Common myeloid progenitor, CD34-positive (primary cell): ENCODE results near the gene MEF2D.

Experiments
- CTCF ChIA-PET: fragments of 350-600 bp; sonication (Branson Sonifier 250); formaldehyde crosslinking; loops from one replicate; lab custom pipeline; 2021; ENCODE audit warnings: antibody characterized with exemption; lab: Charles Lee
- POLR2A ChIA-PET: fragments of 350-600 bp; sonication (Branson Sonifier 250); formaldehyde crosslinking; loops from one replicate; lab custom pipeline; 2021; ENCODE audit warnings: antibody characterized with exemption; lab: Charles Lee
- DNase-seq, 3 donors: peaks; one replicate each; pipeline versions ENCODE4 v3.0.0 to v3.0.0-alpha.2; 2013
- H3K27ac ChIP-seq, 2 experiments: 1 replicate in 1 of 2; 2 replicates in 1 of 2; pipeline ENCODE4 v1.7.0; 2013; ENCODE audit warnings: inconsistent platforms in 2 of 2, low read length in 2 of 2, mild to moderate bottlenecking in 2 of 2, low read depth in 1 of 2, moderate library complexity in 1 of 2; ENCODE audit not compliant: severe bottlenecking in 2 of 2, insufficient read depth in 1 of 2, poor library complexity in 1 of 2
- H3K27me3 ChIP-seq, 5 experiments: replicated peaks in 2 of 5; 1 replicate in 3 of 5; 2 replicates in 2 of 5; pipeline versions ENCODE4 v1.6.1 to v1.7.0; 2013; ENCODE audit warnings: low read length in 4 of 5, mild to moderate bottlenecking in 2 of 5, moderate library complexity in 2 of 5, inconsistent platforms in 1 of 5; ENCODE audit not compliant: insufficient read depth in 5 of 5, control insufficient read depth in 4 of 5
- H3K36me3 ChIP-seq, 4 experiments: 1 replicate in 2 of 4; 2 replicates in 2 of 4; pipeline versions ENCODE4 v1.6.1 to v1.7.0; 2013; ENCODE audit warnings: low read length in 3 of 4, control low read depth in 1 of 4, mild to moderate bottlenecking in 1 of 4; ENCODE audit not compliant: control insufficient read depth in 4 of 4, insufficient read depth in 4 of 4
- H3K4me1 ChIP-seq, 4 experiments: 1 replicate in 3 of 4; 2 replicates in 1 of 4; pipeline versions ENCODE4 v1.6.1 to v1.7.1; 2013; ENCODE audit warnings: low read length in 3 of 4, mild to moderate bottlenecking in 3 of 4, control low read depth in 1 of 4, inconsistent platforms in 1 of 4, moderate library complexity in 1 of 4; ENCODE audit not compliant: control insufficient read depth in 4 of 4, insufficient read depth in 4 of 4; ENCODE audit errors: control extremely low read depth in 1 of 4
- H3K4me3 ChIP-seq, 7 experiments: 1 replicate in 4 of 7; 2 replicates in 3 of 7; pipeline versions ENCODE4 v1.5.1 to v1.7.0; 2013; ENCODE audit warnings: mild to moderate bottlenecking in 7 of 7, low read length in 6 of 7, moderate library complexity in 6 of 7, inconsistent platforms in 2 of 7, low read depth in 2 of 7, control low read depth in 1 of 7; ENCODE audit not compliant: insufficient read depth in 4 of 7, control insufficient read depth in 1 of 7; ENCODE audit errors: extremely low read depth in 1 of 7
- H3K9me3 ChIP-seq, 5 experiments: 1 replicate in 4 of 5; 2 replicates in 1 of 5; pipeline versions ENCODE4 v1.6.1 to v1.7.1; 2013; ENCODE audit warnings: low read length in 4 of 5, mild to moderate bottlenecking in 2 of 5, inconsistent platforms in 1 of 5, low read depth in 1 of 5, moderate library complexity in 1 of 5; ENCODE audit not compliant: control insufficient read depth in 4 of 5, insufficient read depth in 2 of 5; ENCODE audit errors: control extremely low read depth in 1 of 5
- WGBS: methylation state at CpG from one replicate; pipeline ENCODE4 v1.1.5; 2013; ENCODE audit not compliant: insufficient coverage; 5-methylcytosine and 5-hydroxymethylcytosine counted together

MEF2D gene

GRCh38 chr1:156477526-156478249, 22.9 kb downstream of the MEF2D start:
- no peak for DNase-seq
- Histone ChIP-seq H3K4me1 (peaks cover 0 to 18% (median 10%) of the 10 kb centered on the region in 4 experiments), H3K4me3 (no peak overlapping the region), H3K36me3 (peaks cover 45 to 96% (median 73%) of the 10 kb centered on the region in 4 experiments), H3K27ac (no peak overlapping the region), H3K9me3 (no peaks in the 10 kb centered on the region), H3K27me3 (no peaks in the 10 kb centered on the region)
- ChIA-PET POLR2A (interaction anchor here (1.3 kb wide), 1 partner anchor 12 kb away, joined by 5 read pairs; no protein-coding TSS in a partner anchor), CTCF (interaction anchor here (0.9 to 6.3 kb wide), 5 partner anchors 12 to 39 kb away, joined by 3 to 104 read pairs (median 3); partner anchors contain the start of gene MEF2D)
- no CpG with 5 or more reads among the region's 3 CpGs for WGBS

- Histone ChIP-seq H3K9me3 (no peaks in the 10 kb centered on the region), H3K27ac (no peak overlapping the region), H3K4me1 (peaks cover 0 to 18% (median 10%) of the 10 kb centered on the region in 4 experiments), H3K36me3 (peaks cover 44 to 94% (median 68%) of the 10 kb centered on the region in 4 experiments), H3K27me3 (no peaks in the 10 kb centered on the region), H3K4me3 (no peak overlapping the region)
- WGBS = 50% methylated on average over 2 of the region's 8 CpGs
- DNase-seq = no peak
- ChIA-PET POLR2A (interaction anchor here (1.6 kb wide), 1 partner anchor 15 kb away, joined by 4 read pairs; no protein-coding TSS in a partner anchor), CTCF (interaction anchor here (0.9 to 4.0 kb wide), 8 partner anchors 9 to 128 kb away, joined by 3 to 14 read pairs (median 3); no protein-coding TSS in a partner anchor)
These were observed 23.9 kb downstream of the MEF2D start for GRCh38 chr1:156476501-156477298.

GRCh38 chr1:156475568-156476500, 24.7 kb downstream of the MEF2D start:
- no peaks in the 10 kb centered on the region for H3K27me3 ChIP-seq
- 96% methylated on average over 9 of the region's 25 CpGs for WGBS
- no peak overlapping the region for H3K27ac ChIP-seq
- H3K36me3 ChIP-seq = peaks cover 43 to 94% (median 66%) of the 10 kb centered on the region in 4 experiments
- CTCF ChIA-PET = interaction anchor here (0.9 to 4.0 kb wide), 5 partner anchors 9 to 32 kb away, joined by 3 to 14 read pairs (median 4); no protein-coding TSS in a partner anchor
- no peak overlapping the region for H3K4me3 ChIP-seq
- peaks cover 0 to 14% (median 5%) of the 10 kb centered on the region in 4 experiments for H3K4me1 ChIP-seq
- H3K9me3 ChIP-seq = no peaks in the 10 kb centered on the region
- POLR2A ChIA-PET = interaction anchor here (0.6 to 1.6 kb wide), 2 partner anchors 16 to 70 kb away, joined by 4 read pairs; no protein-coding TSS in a partner anchor
- no peak for DNase-seq

GRCh38 chr1:156474966-156475365, 25.6 kb downstream of the MEF2D start:
- Histone ChIP-seq H3K27me3 (no peaks in the 10 kb centered on the region), H3K4me1 (peaks cover 0 to 5% (median 0%) of the 10 kb centered on the region in 4 experiments), H3K27ac (no peak overlapping the region), H3K36me3 (peaks cover 41 to 96% (median 67%) of the 10 kb centered on the region in 4 experiments), H3K4me3 (no peak overlapping the region), H3K9me3 (no peaks in the 10 kb centered on the region)
- 96% methylated on average over 7 of the region's 7 CpGs for WGBS
- POLR2A ChIA-PET = no interaction called here
- CTCF ChIA-PET = interaction anchor here (1.3 to 4.0 kb wide), 2 partner anchors 9 to 14 kb away, joined by 5 to 14 read pairs; no protein-coding TSS in a partner anchor
- no peak for DNase-seq

- CTCF ChIA-PET = interaction anchor here (0.8 to 2.0 kb wide), 5 partner anchors 9 to 137 kb away, joined by 3 to 6 read pairs (median 4); no protein-coding TSS in a partner anchor
- Histone ChIP-seq H3K9me3 (no peaks in the 10 kb centered on the region), H3K4me1 (no peaks in the 10 kb centered on the region), H3K27me3 (no peaks in the 10 kb centered on the region), H3K27ac (no peak overlapping the region), H3K4me3 (no peak overlapping the region), H3K36me3 (peaks cover 29 to 95% (median 61%) of the 10 kb centered on the region in 4 experiments)
- WGBS = 98% methylated on average over 9 of the region's 9 CpGs
- no peak for DNase-seq
- POLR2A ChIA-PET = interaction anchor here (1.3 kb wide), 1 partner anchor 29 kb away, joined by 4 read pairs; the partner anchor contains the start of gene MEF2D
These were observed 28.8 kb downstream of the MEF2D start for GRCh38 chr1:156471496-156472490.
